Urothelium cell line (cell line): ENCODE measurements around the gene GSG1L.

Experiments used
- DNase-seq: peaks from one replicate; pipeline ENCODE4 v3.0.0; 2011; ENCODE audit warnings: low spot score, mixed read lengths
- FAIRE-seq: peaks from 2 replicates; lab custom pipeline; 2011; peaks lifted over from hg19 to GRCh38; lab: Jason Lieb, UNC

The GSG1L gene

DNA sequence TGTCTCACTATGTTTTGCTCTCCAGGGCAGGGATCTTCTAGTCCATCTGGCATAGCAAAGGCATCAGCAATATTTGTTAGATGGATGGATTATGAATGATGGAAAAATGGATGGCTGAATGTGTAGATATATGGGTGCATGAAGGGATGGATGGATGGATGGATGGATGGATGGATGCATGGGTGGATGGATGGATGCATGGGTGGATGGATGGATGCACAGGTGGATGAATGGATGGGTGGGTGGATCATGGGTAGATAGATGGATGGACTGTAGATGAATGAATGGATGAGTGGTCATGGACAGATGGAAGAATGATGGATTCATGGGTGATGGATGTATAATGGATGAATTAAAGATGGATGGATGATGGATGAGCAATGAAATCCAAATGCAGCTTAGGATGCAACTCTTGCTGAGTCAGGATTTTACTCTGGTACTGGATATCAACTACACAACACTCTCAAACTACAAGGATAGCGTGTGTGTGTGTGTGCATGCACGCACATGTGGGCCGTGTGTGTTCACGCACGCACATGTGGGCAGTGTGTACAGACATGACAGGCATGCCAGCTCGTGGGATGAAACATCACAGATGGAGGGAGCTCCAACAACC, 34.0 kb downstream of the GSG1L start:
- DNase-seq (no peak), FAIRE-seq (no peak)

DNA sequence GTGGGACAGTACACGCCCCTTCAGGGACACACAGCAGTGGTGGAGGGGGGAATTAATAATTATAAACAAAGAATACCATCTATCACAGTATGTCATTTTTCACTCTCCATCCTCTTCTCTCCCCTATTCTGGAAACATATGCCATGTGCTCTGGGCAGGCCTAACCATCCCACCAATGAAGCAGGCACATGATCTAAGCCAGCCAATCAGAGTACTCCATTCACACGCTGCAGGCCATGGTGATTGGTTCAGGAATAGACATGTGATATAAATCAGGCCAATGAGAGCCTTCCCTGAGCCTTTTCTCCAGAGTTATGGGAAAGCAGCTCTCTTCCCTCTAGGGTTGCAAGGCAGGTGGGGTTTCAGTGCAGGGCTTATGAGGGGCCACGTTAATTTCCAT, 36.5 kb downstream of the GSG1L start:
- DNase-seq (no peak), FAIRE-seq (no peak)

DNA sequence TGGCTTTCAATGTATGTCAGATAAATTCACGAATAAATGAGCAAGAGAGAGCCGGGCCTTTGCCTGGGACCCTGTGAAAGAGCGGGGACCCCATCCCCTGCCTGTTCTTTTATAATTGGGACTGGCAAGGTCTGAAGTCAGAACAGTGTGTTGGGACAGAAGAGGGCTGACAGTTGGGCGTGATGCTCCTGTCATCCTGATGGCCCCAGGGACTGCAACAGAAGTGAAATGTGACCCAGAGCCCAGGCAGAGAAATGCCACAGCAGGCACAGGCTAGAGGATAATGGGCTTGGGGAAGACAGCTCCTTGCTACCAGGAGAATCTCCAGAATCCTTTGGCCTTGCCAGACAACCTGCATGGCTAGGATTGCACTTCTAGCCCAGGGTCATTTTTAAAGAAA, 37.9 kb downstream of the GSG1L start:
- FAIRE-seq (no peak), DNase-seq (no peak)

DNA sequence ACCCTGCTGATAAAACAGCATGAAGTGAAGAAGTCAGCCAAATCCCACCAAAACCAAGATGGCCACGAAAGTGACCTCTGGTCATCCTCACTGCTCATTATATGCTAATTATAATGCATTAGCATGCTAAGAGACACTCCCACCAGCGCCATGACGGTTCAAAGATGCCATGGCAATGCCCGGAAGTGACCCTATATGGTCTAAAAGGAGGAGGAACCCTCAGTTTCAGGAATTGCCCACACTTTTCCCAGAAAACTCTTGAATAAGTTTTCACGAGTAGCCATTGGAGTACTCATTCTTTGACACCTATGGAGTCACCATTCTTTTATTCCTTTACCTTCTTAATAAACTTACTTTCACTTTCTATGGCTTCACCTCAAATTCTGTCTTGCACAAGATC, 44.3 kb downstream of the GSG1L start:
- DNase-seq = no peak
- no peak for FAIRE-seq

DNA sequence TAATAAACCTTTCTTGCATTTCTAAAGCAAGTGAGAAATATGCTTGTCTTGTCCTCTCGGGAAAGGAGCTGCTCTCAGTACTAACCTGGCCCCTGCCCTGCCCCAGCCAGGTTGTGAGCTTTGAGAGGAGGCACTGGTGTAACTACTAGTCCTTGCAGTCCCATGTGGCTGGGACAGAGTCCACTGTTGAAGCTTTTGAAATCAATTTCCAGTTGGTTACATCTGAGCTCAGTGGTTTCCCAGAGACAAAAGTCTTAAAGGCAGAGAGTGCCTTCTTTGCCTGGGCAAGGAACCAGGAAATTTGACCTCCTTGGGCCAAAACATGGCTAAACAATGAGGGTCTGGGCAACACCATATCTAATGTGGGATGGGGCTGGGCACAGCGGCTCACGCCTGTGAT, 48.7 kb downstream of the GSG1L start:
- FAIRE-seq = no peak
- no peak for DNase-seq

DNA sequence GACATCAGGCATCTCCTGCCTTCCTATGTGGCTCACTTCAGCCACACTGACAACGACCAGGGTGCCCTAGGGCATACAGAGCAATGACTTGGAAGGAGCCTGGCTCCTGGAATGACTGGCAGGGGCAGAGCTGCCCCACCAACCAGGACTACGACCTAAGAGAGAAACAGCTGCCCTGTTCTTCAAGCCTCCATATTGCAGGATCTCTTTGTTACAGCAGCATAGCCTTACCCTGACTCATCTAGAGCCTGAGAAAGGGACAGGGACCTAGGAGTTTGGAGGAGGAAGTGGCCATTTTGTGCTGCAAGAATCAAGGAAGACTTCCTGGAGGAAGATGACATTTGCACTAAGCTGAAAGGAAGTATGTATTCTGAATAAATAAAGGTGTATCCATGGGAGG, 49.6 kb downstream of the GSG1L start:
- no peak for FAIRE-seq
- no peak for DNase-seq

DNA sequence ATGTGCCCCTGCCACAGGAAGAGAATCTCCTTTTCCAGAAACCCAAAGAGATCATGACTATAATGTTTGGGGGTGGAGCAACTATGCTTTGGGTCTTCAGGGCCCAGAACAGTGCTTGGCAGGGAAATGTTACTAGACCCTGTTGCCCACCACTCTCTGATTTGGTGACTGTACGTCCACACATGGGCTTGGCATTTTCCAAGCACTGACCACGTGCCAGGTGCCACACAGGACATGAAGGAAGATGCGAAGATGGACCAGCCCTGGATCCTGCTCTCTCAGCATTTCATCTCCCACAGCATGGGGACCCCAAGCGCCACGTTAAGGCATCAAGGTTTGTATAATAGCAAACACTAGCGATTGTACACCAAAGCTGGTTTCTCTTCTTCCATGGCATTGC, 50.1 kb downstream of the GSG1L start:
- DNase-seq (no peak), FAIRE-seq (no peak)

DNA sequence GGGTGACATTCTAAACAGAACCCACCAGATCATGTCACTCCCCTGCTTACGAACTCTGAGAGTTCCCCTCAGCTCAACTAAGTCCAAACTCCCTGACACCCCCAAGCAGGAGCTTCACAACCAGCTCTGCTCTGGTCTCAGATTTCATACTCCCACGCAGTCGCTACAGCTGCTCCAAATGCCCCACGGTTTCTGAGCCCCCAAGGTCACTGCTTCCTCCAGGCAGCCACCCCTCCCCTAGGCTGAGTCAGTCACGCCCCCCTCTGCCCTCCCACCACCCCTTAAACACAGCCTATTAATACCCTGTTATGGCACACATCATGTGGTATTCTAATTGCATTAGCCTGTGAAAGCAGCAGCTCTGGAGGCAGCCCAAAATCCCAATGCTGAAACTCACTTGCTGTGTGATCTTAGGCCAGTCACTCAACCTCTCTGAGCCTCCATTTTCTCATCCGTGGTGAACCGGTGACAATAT, 51.5 kb downstream of the GSG1L start:
- no peak for FAIRE-seq
- DNase-seq = no peak

DNA sequence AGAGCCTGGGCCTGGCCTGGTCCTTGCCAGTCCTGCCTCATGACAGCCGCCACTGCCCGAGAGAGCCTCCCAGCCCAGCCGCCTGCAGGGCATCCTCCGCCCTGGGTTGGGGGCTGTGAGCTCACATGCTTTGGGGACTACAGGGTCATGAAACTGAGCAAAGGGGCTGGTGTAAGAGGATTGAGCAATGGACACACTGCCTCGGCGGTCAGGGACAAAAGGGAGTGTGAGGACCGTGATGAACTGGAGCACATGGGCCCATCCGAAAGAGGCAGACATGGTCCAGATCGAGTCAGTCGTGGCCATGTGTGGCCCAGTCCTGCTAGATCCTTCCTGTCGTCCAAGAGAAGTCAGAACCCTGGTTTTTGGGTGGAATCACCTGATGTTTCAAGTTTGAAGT, 52.3 kb downstream of the GSG1L start:
- DNase-seq = no peak
- FAIRE-seq = no peak

DNA sequence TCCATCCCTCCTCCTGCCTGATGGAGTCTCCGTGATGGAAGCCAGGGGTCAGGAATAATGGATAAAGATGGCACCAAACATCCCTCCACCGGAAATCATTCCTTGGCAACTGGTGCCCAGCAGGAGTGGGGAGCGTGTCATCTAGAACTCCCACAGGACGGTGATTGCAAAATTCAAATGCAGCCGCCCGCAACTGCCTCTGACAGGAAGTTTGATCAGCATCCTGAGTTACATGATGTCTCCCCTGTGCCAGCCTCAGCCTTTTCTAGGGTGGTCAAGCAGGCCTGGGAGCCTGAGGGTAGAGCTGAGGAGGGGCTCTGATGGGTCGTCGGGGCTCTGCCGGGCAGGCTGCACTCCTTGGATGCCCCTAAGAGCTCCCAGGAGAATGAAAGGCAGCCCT, 52.8 kb downstream of the GSG1L start:
- DNase-seq = peak; percentile 8
- FAIRE-seq = no peak

DNA sequence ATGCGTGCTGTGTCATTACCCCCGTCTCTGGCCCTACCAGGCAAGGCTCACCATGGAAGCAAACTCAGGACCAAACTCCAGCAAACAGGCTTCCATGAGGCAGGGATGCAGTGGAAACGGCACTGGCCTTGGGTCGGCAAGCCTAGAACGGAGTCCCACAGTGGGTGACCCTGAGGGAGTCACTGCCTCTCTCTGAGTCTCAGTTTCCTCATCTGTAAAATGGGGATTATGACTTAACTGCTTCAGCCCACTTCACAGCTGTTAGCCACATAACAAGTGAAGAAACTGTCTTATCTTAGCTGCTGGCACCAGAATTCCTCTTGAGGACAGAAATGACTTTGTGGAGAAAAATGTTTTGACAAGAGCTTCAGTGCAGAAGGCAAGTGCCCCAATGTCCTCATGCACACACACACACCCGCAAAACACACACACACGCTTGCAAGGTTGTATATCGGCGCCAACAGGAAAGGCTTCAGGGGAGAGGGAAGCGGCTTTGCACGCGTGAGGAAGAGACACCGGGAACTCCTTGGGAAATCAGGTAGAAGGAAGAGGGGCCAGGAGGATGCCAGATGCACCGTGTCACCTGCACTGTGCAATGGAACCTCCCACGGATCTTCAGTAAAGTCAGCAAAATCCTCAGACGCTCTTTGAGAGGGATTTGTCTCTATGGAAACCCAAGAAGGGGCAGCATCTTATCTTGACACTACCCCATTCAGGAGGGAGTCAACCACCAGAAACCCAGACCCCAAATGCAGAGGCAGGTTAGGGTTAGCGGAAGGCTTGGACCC, 53.7 kb downstream of the GSG1L start:
- no peak for DNase-seq
- FAIRE-seq = no peak

DNA sequence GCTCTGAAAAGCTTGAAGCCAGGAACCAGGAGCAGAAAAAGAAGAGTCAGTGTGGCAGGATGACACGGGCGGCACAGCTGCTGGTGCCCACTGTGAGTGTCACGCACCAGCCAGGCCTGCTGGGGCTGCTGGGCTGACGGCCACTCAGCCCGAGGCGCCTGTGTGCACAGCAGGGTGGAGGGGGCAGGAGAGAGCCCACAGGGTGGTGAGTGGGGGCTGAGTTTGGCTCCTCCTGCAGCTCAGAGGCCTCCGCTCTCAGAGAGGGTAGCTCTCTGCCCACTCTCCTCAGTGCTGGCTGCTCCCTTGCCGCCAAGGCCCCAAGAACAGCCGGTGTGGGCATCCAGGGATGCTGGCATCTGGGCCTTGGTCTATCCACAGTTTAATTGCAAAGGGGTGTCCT, 59.6 kb downstream of the GSG1L start:
- DNase-seq = no peak
- no peak for FAIRE-seq

DNA sequence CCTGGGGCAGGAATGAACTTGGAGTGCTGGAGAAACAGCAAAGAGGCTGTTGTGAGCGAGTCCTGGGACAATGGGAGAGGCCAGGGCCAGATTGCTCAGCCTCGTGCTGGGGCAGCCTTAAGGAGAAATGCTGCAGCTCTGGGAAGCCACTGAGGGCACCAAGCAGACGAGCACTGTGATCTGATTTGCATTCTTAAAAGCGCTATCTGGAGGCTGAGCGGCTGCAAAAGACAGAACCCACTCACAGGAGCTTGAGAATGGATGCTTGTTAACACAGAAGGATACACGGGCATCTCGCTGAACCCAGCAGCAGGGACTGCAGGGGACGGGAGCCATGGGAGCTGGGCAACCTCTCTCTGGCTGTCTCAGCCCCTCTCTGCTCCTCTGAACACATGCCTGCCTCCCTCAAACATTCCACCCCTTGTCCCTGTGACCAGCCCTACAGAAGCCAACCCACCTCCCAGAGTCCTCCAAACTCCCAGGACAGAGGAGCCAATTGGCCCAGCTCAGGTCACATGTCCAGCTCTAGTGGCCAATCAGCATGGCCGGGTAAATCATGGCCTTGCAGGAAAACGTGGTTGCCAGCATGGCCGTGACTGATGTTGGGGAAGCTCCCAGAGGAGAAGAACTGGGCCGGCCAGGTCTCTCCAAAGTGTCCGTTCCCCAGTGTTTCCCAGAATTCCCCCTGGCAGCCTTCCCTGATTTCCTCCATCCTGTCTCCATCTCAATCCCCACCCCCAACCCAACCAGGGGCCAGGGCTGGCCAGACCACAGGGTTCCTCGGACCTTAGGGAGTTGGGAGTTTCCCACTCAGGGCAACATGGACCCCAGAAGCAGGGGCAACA, 60.3 kb downstream of the GSG1L start:
- DNase-seq (no peak), FAIRE-seq (no peak)

DNA sequence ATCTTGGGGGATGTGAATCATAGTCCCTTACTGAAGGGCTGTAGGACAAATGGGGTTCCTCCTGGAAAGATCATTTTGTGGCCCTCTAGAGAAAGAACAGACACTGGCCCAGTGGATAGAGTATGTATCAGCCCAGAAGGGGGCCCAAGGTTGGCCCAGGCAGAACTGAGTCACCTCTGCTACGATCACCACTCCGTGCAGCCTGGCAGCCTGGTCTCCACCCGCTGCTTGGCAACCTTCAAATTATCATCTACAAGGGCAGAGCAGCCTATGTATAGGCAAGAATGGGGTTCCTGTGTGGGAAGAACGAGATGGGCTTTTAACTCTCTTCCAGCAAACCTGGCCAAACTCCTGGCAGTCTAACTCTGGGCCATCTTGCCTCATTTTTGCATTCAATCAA, 61.9 kb downstream of the GSG1L start:
- DNase-seq = no peak
- no peak for FAIRE-seq

DNA sequence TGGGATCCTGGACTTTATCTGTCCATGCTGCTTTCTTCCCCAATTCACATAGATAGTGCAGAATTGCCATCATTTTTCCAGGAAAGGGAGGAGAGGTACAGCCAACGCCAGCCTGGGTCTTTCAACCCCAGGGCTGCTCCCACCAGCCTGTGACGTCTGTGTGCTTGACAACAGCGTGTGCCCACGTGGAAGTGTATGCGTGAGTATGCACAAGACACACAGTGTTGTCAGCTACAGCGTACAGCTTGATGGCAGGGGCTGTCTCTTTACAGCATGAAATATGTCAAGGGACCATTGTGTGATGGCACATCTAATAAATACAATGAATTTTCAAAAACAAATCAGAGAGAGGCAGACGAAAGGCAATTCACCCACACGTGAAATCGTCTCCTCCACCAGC, 62.3 kb downstream of the GSG1L start:
- FAIRE-seq = no peak

DNA sequence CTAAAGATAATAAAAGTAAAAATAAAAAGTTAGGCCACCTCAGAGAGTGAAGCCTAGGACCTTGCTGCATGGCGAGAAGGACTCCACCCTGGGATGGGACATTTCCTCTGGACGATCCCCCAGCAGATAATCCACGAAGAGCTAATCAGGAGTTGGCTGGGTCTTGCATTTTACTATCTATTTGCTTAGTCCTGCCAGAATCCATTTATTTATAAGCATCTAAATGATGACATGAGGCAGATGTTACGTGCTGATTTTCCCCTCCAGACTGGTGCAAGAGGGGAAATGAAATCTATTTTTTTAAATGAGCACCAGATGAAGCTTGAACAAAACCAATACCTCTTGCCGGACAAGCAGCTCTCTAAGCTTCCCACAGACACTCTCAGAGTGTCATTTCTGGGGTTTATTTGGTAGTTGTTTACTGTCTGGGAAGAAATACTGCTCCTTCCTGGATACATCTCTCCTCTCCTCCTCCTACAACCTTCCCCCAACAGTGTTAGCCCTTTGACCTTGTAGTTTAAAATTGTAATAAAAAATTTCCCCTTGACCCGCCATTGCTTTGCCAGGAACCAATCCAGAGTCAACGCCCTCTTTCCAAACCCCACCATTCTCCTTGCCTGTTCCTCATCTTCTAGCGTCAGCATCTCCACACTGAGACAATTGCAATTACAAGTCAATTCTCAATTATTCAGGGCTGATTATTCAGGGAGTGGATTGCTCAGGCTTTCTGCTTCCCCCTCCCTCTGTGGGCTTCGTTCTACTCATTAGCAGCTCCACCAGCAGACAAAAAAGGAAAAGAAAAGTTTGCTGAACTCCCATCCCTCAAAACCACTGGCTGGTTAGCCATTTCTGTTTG, 63.0 kb downstream of the GSG1L start:
- no peak for DNase-seq
- no peak for FAIRE-seq

More for the DNA sequence above, 62.3 kb downstream of the GSG1L start:
- DNase-seq = no peak

DNA sequence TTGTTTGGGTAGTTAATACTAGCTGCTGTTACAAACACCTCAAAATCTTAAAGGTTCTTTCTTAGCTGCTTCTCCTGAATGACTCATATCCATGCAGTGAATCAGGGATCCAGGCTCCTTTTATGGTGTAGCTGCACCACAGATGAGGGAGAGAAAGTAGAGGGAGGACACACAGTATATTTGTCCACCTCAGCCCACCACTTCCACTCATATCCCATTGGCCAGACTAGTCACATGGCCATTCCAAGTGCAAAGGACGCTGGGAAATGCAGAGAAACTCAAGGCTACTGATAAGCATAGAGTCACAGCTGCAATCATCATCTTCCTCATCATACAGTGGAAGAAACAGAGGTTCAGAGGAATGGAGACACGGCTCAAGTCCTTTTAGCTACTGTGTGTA, 63.8 kb downstream of the GSG1L start:
- DNase-seq (no peak), FAIRE-seq (no peak)

DNA sequence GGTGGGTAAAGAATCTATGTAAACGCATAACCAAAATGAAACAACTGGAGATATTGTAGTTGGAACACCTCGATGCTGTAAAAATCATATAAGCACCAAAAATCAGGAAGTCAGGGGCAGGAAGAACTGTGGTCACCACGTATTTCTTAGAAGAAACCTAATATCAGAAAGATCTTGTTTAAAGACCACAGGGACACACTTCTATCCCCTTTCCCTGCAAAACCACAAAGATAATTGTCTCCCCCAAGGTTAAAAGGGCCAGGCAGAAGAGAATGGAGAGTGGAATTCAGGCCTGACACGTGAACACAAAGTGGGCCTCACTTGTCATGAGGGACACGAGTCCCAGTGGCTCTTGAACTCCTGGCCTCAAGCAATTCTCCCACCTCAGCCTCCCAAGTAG, 68.1 kb downstream of the GSG1L start:
- FAIRE-seq = no peak
- DNase-seq = no peak

DNA sequence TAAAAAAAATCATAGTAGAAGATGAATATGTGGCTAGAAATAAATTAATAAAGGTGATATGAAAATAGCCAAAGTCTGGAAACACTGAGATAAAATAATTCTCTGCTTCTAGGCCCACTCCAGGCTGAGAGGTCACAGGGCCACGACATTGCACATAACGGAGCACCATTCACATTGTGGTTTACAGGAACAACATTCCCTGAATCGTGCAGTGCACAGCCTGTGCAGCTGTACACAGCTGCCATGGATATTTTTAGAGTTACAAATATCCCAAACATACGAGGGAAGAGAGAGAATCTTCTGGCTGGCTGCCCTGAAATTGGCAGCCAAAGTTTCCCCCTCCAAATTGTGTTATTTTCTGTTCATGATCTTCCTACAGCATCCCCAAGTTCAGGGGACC, 68.8 kb downstream of the GSG1L start:
- FAIRE-seq (no peak), DNase-seq (no peak)

DNA sequence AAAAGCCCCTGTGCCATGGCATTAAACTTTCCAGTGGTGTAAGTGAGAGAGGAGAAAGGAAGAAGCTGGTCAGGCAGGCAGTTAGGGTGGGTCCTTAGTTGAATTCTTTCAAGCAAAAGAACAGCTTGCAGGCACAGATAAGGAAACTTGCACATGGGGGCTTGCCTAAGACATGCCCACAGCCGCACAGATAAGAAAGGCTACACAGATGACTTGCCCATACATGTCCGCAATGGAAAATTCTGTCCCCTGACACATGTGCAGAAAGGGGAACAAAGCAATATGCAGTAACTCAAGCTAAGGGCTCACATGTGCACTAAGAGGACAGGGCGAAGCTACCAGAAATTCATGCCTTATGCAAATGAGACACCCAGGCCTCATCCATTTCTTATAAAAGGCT, 69.9 kb downstream of the GSG1L start:
- FAIRE-seq (no peak), DNase-seq (no peak)

DNA sequence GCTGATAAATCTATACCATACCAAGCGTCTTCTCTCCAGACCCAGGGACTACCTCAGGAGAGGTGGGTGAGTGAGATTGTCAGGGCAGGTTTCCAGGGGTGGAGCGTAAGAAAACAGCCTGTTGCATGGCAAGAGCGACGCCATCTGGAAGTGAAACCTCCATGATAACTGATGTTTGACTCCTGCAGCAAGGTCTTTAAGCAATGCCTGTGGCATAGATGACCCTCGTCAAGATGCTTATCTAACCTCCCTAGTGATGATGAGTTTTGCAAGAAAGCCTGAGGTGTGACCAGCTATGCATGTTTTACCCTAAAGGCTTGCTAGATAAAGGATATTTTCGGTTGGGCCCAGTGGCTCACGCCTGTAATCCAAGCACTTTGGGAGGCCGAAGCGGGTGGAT, 71.6 kb downstream of the GSG1L start:
- FAIRE-seq = no peak
- DNase-seq = no peak
